ENCODE measurements around the gene KRT36.

KRT36 gene

GRCh38 chr17:41516830-41517283 is 27.1 kb upstream of the KRT36 start:
- Histone ChIP-seq H4K12ac (ENCODE audit: low read depth, low read length) (no peak overlapping the region), H3K79me1 (ENCODE audit: low read length) (no peaks in the 10 kb centered on the region), H2AFZ (ENCODE audit: insufficient read depth, low read length, poor library complexity) (no peak overlapping the region), H3K36me3 (ENCODE audit: control insufficient read depth in 1 of 2, insufficient read depth in 2 of 2, low read length in 2 of 2) (no peaks in the 10 kb centered on the region), H4K91ac (ENCODE audit: low read depth, low read length) (no peak overlapping the region), H3K4me1 (ENCODE audit: control insufficient read depth in 1 of 2, insufficient read depth in 2 of 2, low read length in 2 of 2) (peaks cover 7% of the 10 kb centered on the region in 2 experiments), H3K4me3 (ENCODE audit: low read depth, low read length) (no peak overlapping the region), H4K8ac (ENCODE audit: low read depth, low read length) (no peak overlapping the region), H2AK5ac (ENCODE audit: low read length) (no peak overlapping the region), H2BK5ac (ENCODE audit: low read depth, low read length, poor library complexity) (no peak overlapping the region), H3K18ac (ENCODE audit: low read length) (no peak overlapping the region), H3K9ac (ENCODE audit: low read length) (no peak overlapping the region), H2BK12ac (ENCODE audit: low read length) (no peak overlapping the region), H3K27ac (ENCODE audit: low read depth, low read length) (no peak overlapping the region), H3K14ac (ENCODE audit: low read length) (no peak overlapping the region), H3K4me2 (ENCODE audit: low read length) (no peak overlapping the region), H3K9me3 (ENCODE audit: insufficient read depth, low read depth, low read length) (peaks cover 2% of the 10 kb centered on the region), H3K27me3 (ENCODE audit: insufficient read depth, low read length) (no peaks in the 10 kb centered on the region), H3K79me2 (ENCODE audit: control insufficient read depth, insufficient read depth, low read length, poor library complexity) (no peaks in the 10 kb centered on the region), H3K23ac (ENCODE audit: low read length) (no peak overlapping the region), H3K4ac (ENCODE audit: low read depth, low read length) (no peak overlapping the region), H2BK120ac (ENCODE audit: insufficient read depth, low read length, poor library complexity) (no peak overlapping the region)
- WGBS (ENCODE audit: extremely low coverage, insufficient coverage, insufficient read length): no CpG with 5 or more reads among the region's 14 CpGs
- no peak for DNase-seq

GRCh38 chr17:41516147-41516829 is 26.6 kb upstream of the KRT36 start:
- no peak overlapping the region for H4K12ac ChIP-seq (ENCODE audit: low read depth, low read length)
- H4K8ac ChIP-seq (ENCODE audit: low read depth, low read length): no peak overlapping the region
- peaks cover 2% of the 10 kb centered on the region for H3K9me3 ChIP-seq (ENCODE audit: insufficient read depth, low read depth, low read length)
- no peak overlapping the region for H3K4me2 ChIP-seq (ENCODE audit: low read length)
- H4K91ac ChIP-seq (ENCODE audit: low read depth, low read length): no peak overlapping the region
- no peak overlapping the region for H3K9ac ChIP-seq (ENCODE audit: low read length)
- H3K18ac ChIP-seq (ENCODE audit: low read length): no peak overlapping the region
- H3K14ac ChIP-seq (ENCODE audit: low read length): no peak overlapping the region
- no CpG with 5 or more reads among the region's 14 CpGs for WGBS (ENCODE audit: extremely low coverage, insufficient coverage, insufficient read length)
- H3K4me1 ChIP-seq (ENCODE audit: control insufficient read depth in 1 of 2, insufficient read depth in 2 of 2, low read length in 2 of 2): peaks cover 2 to 4% of the 10 kb centered on the region in 2 experiments
- H2BK12ac ChIP-seq (ENCODE audit: low read length): no peak overlapping the region
- no peak overlapping the region for H2BK5ac ChIP-seq (ENCODE audit: low read depth, low read length, poor library complexity)
- H3K23ac ChIP-seq (ENCODE audit: low read length): no peak overlapping the region
- no peak overlapping the region for H3K27ac ChIP-seq (ENCODE audit: low read depth, low read length)
- H2AFZ ChIP-seq (ENCODE audit: insufficient read depth, low read length, poor library complexity): no peak overlapping the region
- no peak overlapping the region for H2AK5ac ChIP-seq (ENCODE audit: low read length)
- H3K79me1 ChIP-seq (ENCODE audit: low read length): no peaks in the 10 kb centered on the region
- no peaks in the 10 kb centered on the region for H3K27me3 ChIP-seq (ENCODE audit: insufficient read depth, low read length)
- no peaks in the 10 kb centered on the region for H3K36me3 ChIP-seq (ENCODE audit: control insufficient read depth in 1 of 2, insufficient read depth in 2 of 2, low read length in 2 of 2)
- H3K4ac ChIP-seq (ENCODE audit: low read depth, low read length): no peak overlapping the region
- no peak overlapping the region for H3K4me3 ChIP-seq (ENCODE audit: low read depth, low read length)
- no peak for DNase-seq
- H2BK120ac ChIP-seq (ENCODE audit: insufficient read depth, low read length, poor library complexity): no peak overlapping the region
- H3K79me2 ChIP-seq (ENCODE audit: control insufficient read depth, insufficient read depth, low read length, poor library complexity): no peaks in the 10 kb centered on the region

- WGBS (ENCODE audit: extremely low coverage, insufficient coverage, insufficient read length): no CpG with 5 or more reads among the region's 5 CpGs
- no peak overlapping the region for H3K14ac ChIP-seq (ENCODE audit: low read length)
- H2AK5ac ChIP-seq (ENCODE audit: low read length): no peak overlapping the region
- no peak overlapping the region for H3K4ac ChIP-seq (ENCODE audit: low read depth, low read length)
- H3K79me1 ChIP-seq (ENCODE audit: low read length): no peaks in the 10 kb centered on the region
- no peak overlapping the region for H3K18ac ChIP-seq (ENCODE audit: low read length)
- no peak overlapping the region for H4K8ac ChIP-seq (ENCODE audit: low read depth, low read length)
- no peaks in the 10 kb centered on the region for H3K27me3 ChIP-seq (ENCODE audit: insufficient read depth, low read length)
- H3K9ac ChIP-seq (ENCODE audit: low read length): no peak overlapping the region
- no peak overlapping the region for H3K4me2 ChIP-seq (ENCODE audit: low read length)
- no peak overlapping the region for H3K23ac ChIP-seq (ENCODE audit: low read length)
- H2BK12ac ChIP-seq (ENCODE audit: low read length): no peak overlapping the region
- peaks cover 2 to 3% of the 10 kb centered on the region in 2 experiments for H3K4me1 ChIP-seq (ENCODE audit: control insufficient read depth in 1 of 2, insufficient read depth in 2 of 2, low read length in 2 of 2)
- H3K79me2 ChIP-seq (ENCODE audit: control insufficient read depth, insufficient read depth, low read length, poor library complexity): no peaks in the 10 kb centered on the region
- DNase-seq: no peak
- H4K12ac ChIP-seq (ENCODE audit: low read depth, low read length): no peak overlapping the region
- no peak overlapping the region for H3K4me3 ChIP-seq (ENCODE audit: low read depth, low read length)
- H2BK120ac ChIP-seq (ENCODE audit: insufficient read depth, low read length, poor library complexity): no peak overlapping the region
- H3K36me3 ChIP-seq (ENCODE audit: control insufficient read depth in 1 of 2, insufficient read depth in 2 of 2, low read length in 2 of 2): no peaks in the 10 kb centered on the region
- H2AFZ ChIP-seq (ENCODE audit: insufficient read depth, low read length, poor library complexity): no peak overlapping the region
- H3K9me3 ChIP-seq (ENCODE audit: insufficient read depth, low read depth, low read length): no peaks in the 10 kb centered on the region
- no peak overlapping the region for H2BK5ac ChIP-seq (ENCODE audit: low read depth, low read length, poor library complexity)
- no peak overlapping the region for H4K91ac ChIP-seq (ENCODE audit: low read depth, low read length)
- H3K27ac ChIP-seq (ENCODE audit: low read depth, low read length): no peak overlapping the region
Measured at GRCh38 chr17:41513168-41513547, 23.4 kb upstream of the KRT36 start.

GRCh38 chr17:41512546-41513167 is 22.9 kb upstream of the KRT36 start:
- Histone ChIP-seq H3K4me2 (ENCODE audit: low read length) (no peak overlapping the region), H2AK5ac (ENCODE audit: low read length) (no peak overlapping the region), H3K36me3 (ENCODE audit: control insufficient read depth in 1 of 2, insufficient read depth in 2 of 2, low read length in 2 of 2) (no peaks in the 10 kb centered on the region), H2AFZ (ENCODE audit: insufficient read depth, low read length, poor library complexity) (no peak overlapping the region), H3K27ac (ENCODE audit: low read depth, low read length) (no peak overlapping the region), H3K27me3 (ENCODE audit: insufficient read depth, low read length) (no peaks in the 10 kb centered on the region), H3K4me3 (ENCODE audit: low read depth, low read length) (no peak overlapping the region), H2BK12ac (ENCODE audit: low read length) (no peak overlapping the region), H3K4ac (ENCODE audit: low read depth, low read length) (no peak overlapping the region), H3K4me1 (ENCODE audit: control insufficient read depth in 1 of 2, insufficient read depth in 2 of 2, low read length in 2 of 2) (peaks cover 2 to 3% of the 10 kb centered on the region in 2 experiments), H3K9ac (ENCODE audit: low read length) (no peak overlapping the region), H2BK5ac (ENCODE audit: low read depth, low read length, poor library complexity) (no peak overlapping the region), H4K91ac (ENCODE audit: low read depth, low read length) (no peak overlapping the region), H4K12ac (ENCODE audit: low read depth, low read length) (no peak overlapping the region), H3K14ac (ENCODE audit: low read length) (no peak overlapping the region), H3K9me3 (ENCODE audit: insufficient read depth, low read depth, low read length) (no peaks in the 10 kb centered on the region), H4K8ac (ENCODE audit: low read depth, low read length) (no peak overlapping the region), H2BK120ac (ENCODE audit: insufficient read depth, low read length, poor library complexity) (no peak overlapping the region), H3K79me1 (ENCODE audit: low read length) (no peaks in the 10 kb centered on the region), H3K79me2 (ENCODE audit: control insufficient read depth, insufficient read depth, low read length, poor library complexity) (no peaks in the 10 kb centered on the region), H3K23ac (ENCODE audit: low read length) (no peak overlapping the region), H3K18ac (ENCODE audit: low read length) (no peak overlapping the region)
- no CpG with 5 or more reads among the region's 7 CpGs for WGBS (ENCODE audit: extremely low coverage, insufficient coverage, insufficient read length)
- DNase-seq: no peak
